ENCODE measurements around the gene XXYLT1.
A peak's percentile ranks its signal among the peaks of the same experiment; 100 is the strongest.
"Not testable (repeated sequence)": the region's sequence is repeated elsewhere in the genome, so short reads cannot be mapped to it uniquely, and the experiment has no call there.

XXYLT1 gene

GRCh38 chr3:195270817-195271409 lies at the start of gene XXYLT1:
Gene XXYLT1 (minus strand): TSS chr3:195271159. CDS start chr3:195271058, 101 bp downstream.
- peak; percentile 81 for DNase-seq (ENCODE audit: low spot score)

GRCh38 chr3:195319060-195319459 lies 48.1 kb upstream of the XXYLT1 start:
- no peak for DNase-seq (ENCODE audit: low spot score)

GRCh38 chr3:195312714-195313113 lies 41.8 kb upstream of the XXYLT1 start:
- no peak for DNase-seq (ENCODE audit: low spot score)

GRCh38 chr3:195307711-195308110 lies 36.8 kb upstream of the XXYLT1 start:
- DNase-seq (ENCODE audit: low spot score) = no peak

GRCh38 chr3:195306369-195306768 lies 35.4 kb upstream of the XXYLT1 start:
- DNase-seq (ENCODE audit: low spot score) = no peak

- no peak for DNase-seq (ENCODE audit: low spot score)
These were observed 31.5 kb upstream of the XXYLT1 start for GRCh38 chr3:195302431-195302830.

GRCh38 chr3:195297446-195297845 lies 26.5 kb upstream of the XXYLT1 start:
- no peak for DNase-seq (ENCODE audit: low spot score)

- no peak for DNase-seq (ENCODE audit: low spot score)
These were observed 25.7 kb upstream of the XXYLT1 start for GRCh38 chr3:195296662-195297061.

GRCh38 chr3:195291121-195291520 lies 20.2 kb upstream of the XXYLT1 start:
- no peak for DNase-seq (ENCODE audit: low spot score)

- DNase-seq (ENCODE audit: low spot score) = not testable (repeated sequence)
These were observed 19.7 kb upstream of the XXYLT1 start for GRCh38 chr3:195290643-195291042.

- DNase-seq (ENCODE audit: low spot score) = no peak
These were observed 15.3 kb upstream of the XXYLT1 start for GRCh38 chr3:195286115-195286872.

- no peak for DNase-seq (ENCODE audit: low spot score)
These were observed 14.4 kb upstream of the XXYLT1 start for GRCh38 chr3:195285372-195285771.

- no peak for DNase-seq (ENCODE audit: low spot score)
These were observed 13.9 kb upstream of the XXYLT1 start for GRCh38 chr3:195284842-195285241.

GRCh38 chr3:195282961-195283360 lies 12.0 kb upstream of the XXYLT1 start:
- no peak for DNase-seq (ENCODE audit: low spot score)

- no peak for DNase-seq (ENCODE audit: low spot score)
These were observed 3.5 kb upstream of the XXYLT1 start for GRCh38 chr3:195274259-195274966.

- DNase-seq (ENCODE audit: low spot score) = peak; percentile 90
These were observed 668 bp upstream of the XXYLT1 start for GRCh38 chr3:195271410-195272243.

- no peak for DNase-seq (ENCODE audit: low spot score)
These were observed 711 bp downstream of the XXYLT1 start for GRCh38 chr3:195270079-195270816.

- DNase-seq (ENCODE audit: low spot score) = peak; percentile 42
These were observed 1.4 kb downstream of the XXYLT1 start for GRCh38 chr3:195269375-195270078.

- no peak for DNase-seq (ENCODE audit: low spot score)
These were observed 2.2 kb downstream of the XXYLT1 start for GRCh38 chr3:195268576-195269309.

- no peak for DNase-seq (ENCODE audit: low spot score)
These were observed 3.9 kb downstream of the XXYLT1 start for GRCh38 chr3:195267096-195267495.
